NCI-H1417 (cell line): ENCODE measurements around the gene ZIM2.
"Not testable (repeated sequence)": the region's sequence is repeated elsewhere in the genome, so short reads cannot be mapped to it uniquely, and the experiment has no call there.

Experiments used
- DNase-seq, 3 experiments: peaks; one replicate each; lab custom pipeline; 2025; lab: John Stamatoyannopoulos, UW

Gene ZIM2

DNA sequence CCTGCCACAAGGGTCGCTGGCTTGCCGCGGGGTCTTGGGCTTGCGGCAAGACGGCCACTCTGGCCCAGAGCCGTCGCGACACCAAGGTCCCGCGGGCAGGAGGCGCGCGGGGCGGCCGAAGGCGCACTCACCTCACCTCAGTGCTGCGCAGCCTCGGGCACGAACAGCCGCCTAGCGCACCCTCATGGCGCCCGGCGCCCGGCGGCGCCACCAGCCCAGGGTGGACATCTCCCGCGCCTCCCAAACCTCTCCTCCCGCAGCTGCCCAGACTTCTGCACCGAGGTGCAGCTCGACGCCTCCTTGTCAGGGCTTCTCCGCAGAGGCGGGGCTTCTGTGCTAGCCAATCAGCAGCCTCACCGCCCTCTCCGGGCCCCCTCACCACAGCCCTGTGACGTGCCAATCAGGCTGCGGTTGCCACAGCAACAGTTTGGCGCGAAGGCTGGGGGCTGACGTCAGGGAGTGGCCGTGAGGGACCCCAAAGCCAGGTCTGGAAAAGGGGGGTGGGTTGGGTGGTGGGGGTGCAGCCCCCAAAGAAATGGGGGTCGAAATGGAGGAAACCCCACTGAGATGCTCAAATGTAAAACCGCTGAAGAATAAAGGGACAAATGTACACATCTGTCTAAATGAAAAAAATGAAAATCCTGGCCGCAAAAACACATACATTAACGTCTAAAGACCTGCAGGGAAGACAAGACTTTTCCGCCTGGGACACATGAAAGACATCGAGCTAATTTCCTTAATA, at the start of gene ZIM2, which contains the start of gene PEG3:
Gene ZIM2, minus strand, starts transcription at position 276 of the 742 bp plus-strand sequence. CDS start 16,449 bp downstream, outside the sequence.
Gene PEG3, minus strand, starts transcription at position 276 of the 742 bp plus-strand sequence. CDS start 16,071 bp downstream, outside the sequence.
- DNase-seq, result no peak

GRCh38 chr19:56885173-56885985, 44.9 kb upstream of the ZIM2 start:
- no peak for DNase-seq

DNA sequence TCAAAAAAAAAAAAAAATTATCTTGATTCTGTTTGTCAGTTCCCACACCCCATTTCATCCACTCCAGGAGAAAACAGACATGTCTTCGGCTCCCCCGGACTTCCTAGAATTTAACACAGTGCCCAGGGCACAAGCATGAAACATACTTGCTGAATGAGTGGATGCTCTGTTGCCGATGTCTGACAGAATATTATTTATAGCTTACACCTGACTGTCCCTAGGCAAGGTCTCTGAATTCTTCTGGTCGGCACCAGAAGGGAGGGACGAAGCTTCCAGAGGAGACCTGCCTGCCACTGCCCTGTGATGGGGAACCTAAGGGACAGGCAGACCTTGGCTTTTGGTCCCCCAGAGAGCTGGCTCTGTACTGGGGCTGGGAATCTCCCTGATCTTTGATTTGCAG, 43.9 kb upstream of the ZIM2 start:
- DNase-seq, result no peak

DNA sequence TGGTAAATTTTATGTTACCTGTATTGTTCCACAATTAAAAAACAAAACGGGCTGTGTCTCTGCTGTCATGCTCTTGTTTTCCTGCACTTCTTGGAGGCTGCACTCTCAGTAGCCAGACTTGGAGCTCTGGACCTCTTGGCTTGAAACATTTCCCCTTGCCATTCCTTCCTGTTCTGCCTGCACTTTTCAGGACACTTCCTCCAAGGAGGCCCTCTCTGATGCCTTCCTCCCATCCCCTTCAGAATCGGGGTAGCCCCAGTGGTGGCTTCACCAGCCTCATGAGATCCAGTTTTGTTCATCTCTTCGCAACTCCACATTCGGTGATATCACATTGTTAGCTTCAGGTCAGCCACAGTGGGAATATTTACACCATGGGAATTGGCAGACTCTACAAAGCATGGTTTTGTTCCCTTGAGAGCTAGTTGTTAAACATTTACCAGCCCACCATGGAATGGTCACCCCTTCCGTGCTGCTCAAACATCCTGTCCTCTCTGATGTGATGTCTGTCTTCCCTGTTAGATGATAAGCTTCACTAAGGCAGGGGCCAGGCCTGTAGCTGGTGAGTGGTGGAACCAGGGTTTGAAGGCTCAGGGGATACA, 40.2 kb upstream of the ZIM2 start:
- DNase-seq, result no peak

GRCh38 chr19:56877069-56877715, 36.7 kb upstream of the ZIM2 start:
- DNase-seq, result no peak

- DNase-seq, result no peak
Measured at GRCh38 chr19:56875717-56876116, 35.2 kb upstream of the ZIM2 start.

DNA sequence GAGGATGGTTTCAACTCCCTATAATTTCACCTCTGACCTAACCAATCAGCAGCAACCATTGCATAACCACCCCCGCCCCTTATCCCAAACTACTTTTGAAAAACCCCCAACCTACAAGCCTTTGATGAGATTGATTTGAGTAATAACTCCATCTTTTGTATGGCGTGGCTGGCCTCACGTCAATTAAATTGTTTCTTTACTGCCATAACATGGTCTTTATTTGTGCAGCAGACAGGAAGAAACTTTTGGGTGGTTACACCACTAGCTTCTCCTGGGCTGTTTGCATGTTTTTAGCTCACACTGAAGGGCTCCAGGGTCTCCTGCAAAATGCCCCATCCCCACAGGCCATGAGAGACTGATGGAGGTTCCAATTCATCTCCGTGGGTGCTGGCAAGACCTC, 34.0 kb upstream of the ZIM2 start:
- no peak for DNase-seq

GRCh38 chr19:56873493-56873892, 33.0 kb upstream of the ZIM2 start:
- DNase-seq, result no peak

DNA sequence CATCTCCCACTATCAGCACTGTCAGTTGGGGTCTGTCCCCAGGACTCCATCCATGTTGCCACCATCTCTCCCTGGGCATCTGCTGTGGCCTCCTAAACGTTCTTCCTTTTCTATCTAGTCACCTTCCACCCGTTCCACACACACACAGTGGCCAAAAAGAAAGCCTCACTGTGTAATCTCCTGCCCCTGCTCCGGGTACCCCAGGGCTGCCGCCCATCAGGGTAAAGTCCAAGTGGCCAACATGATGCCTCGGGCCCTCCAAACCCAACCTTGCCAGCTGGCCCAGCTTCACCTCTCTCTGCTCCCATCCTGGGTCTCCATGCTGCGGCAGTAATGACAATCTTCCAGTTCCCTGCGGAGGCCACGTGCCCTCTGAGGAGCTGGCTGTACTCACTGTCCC, 29.4 kb upstream of the ZIM2 start:
- DNase-seq, result no peak

DNA sequence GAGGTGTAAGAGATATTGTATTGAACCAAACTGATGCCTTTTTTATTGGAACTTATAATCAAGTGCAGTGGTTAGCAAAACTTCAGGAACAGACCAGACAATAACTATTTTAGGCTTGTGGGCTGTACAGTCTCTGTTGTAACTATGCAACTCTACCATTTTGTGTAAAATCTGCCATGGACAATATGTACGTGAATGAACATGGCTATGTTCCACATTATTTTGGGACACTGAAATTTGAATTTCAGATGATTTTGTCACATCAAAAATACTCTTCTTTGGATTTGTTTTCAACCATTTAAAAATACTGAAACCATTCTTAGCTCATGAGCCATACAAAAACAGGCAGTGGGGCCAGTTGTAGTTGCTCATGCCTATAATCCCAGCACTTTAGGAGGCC, 27.9 kb upstream of the ZIM2 start:
- no peak for DNase-seq

GRCh38 chr19:56866538-56866937, 26.0 kb upstream of the ZIM2 start:
- DNase-seq, result peak in 2 of 3 experiments; percentile 4 to 39

DNA sequence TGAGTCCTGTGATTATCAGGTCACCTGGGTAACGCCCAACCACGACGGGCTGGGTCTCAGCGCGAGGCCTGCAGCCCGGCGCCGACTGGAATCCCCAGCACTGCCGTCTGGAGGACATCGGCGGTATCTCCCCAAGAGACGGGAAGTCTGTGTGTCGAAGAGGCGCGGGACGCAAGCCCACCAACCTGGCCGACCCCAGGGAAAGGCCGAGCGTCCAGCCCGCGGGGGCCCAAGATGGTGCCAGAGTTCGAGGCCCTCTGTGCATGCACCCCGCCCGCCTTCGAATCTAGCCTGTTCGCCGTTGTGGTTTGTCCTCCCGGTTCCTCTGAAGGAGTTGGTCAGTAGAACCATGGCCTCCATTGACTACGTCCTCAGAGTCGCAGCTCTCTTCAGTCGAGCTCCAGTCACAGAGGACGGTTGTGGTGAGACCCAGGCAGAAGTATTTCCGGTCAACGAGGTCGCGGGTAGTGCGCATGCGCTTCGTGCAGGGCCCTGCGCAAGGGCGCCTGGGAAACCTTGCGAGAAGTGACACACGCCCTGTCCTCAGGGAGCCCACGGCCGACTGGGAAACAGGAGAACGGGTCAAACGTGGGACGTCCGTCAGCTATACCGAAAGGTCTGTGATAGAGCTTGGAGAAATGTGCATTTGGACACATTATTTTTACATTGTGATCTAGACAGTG, 24.1 kb upstream of the ZIM2 start:
- no peak for DNase-seq

GRCh38 chr19:56862741-56863140, 22.2 kb upstream of the ZIM2 start:
- no peak for DNase-seq

GRCh38 chr19:56860409-56860808, 19.9 kb upstream of the ZIM2 start:
- DNase-seq, result not testable (repeated sequence)

GRCh38 chr19:56858026-56858425, 17.5 kb upstream of the ZIM2 start:
- no peak for DNase-seq

DNA sequence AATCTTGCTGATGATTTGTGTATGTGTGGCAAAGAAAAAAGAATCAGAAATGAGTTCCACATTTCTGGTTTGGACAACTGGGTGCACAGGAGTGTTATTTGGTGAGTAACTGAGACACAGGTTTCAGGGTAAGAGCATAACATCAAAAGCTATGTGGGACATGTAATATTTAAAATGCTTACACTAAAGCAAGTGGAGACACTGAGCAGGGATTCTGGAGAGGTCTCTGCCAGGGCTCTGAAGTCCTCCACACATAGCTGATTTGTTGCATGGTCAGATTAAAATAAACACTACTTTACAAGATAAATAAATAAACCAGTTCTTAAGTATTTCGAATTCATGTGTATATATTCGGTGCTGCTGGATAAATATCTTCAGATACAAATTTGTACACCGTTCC, 16.3 kb upstream of the ZIM2 start:
- no peak for DNase-seq

DNA sequence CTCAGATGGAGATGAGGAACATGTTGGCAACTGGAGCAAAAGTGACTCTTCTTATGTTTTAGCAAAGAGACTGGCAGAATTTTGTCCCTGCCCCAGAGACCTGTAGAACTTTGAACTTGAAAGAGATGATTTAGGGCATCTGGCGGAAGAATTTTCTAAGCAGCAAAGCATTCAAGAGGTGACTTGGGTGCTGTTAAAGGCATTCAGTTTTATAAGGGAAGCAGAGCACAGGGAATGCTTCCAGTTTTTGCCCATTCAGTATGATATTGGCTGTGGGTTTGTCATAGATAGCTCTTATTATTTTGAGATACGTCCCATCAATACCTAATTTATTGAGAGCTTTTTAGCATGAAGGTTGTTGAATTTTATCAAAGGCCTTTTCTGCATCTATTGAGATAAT, 11.8 kb upstream of the ZIM2 start:
- DNase-seq, result not testable (repeated sequence)

- DNase-seq, result no peak
Measured at GRCh38 chr19:56848166-56848565, 7.6 kb upstream of the ZIM2 start.

DNA sequence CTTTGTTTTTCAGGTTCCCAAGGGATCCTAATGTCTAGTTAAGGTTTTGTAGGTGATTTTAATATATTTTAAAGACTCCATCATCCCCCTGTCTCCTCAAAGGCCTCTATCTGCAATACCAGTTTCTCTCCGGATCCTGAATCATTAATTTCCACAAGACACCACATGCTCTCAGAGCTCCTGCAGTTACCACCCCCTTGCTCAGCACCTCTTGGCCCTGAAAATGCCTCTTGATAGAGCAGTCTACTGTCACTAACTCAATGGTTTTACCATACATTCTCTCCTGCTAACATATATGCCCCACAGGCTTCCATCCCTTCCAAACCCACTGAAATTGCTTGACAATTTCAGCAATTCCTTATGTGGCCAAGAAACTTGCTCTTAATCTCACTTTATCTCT, 1.9 kb upstream of the ZIM2 start:
- DNase-seq, result no peak

- DNase-seq, result no peak
Measured at GRCh38 chr19:56841193-56841543, 642 bp upstream of the ZIM2 start.

DNA sequence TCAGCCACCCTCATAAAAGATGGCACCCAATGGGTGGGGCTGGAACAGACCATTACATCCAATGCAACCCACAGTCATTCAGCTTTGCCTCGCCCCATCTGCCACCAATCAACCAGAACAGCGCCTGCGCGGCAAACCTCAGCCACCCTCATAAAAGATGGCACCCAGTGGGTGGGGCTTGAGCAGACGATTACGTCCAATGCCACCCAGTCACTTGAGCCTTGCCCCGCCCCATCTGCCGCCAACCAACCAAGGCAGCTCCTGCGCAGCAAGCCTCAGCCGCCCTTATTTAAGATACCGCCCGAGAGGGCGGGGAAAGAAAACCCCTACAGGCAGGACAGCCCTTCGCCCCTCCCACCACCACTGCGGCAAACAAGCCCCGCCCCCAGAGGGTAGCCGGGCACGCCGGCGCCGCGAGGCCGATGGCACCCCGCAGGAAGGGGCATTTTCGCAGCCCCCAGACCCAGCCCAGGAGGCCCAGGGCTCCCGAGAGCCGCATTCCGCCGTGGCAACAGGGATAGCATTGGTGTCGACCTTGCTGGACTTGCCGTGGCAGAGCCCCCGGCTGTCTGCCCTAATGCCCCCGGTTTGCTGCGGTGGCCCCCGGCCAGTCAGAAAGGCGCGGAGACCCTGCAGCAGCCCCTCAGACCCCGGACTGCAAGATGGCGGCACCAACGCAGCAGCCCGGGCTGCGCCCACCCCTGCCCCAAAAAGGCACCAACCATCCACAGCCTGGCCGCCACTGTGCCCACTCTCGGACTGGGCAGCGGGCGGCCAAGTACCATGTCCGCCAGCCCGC, 675 bp downstream of the ZIM2 start:
- no peak for DNase-seq
